Panc1 (cell line): ENCODE results near the gene CFP. TPM values are rescaled to one million over a fixed set of nuclear protein-coding genes. Genes with fewer than 3 reads are reported as not detected.

ENCODE experiments used
- ATAC-seq: fragments of 200-7000 bp; cut with Tn5 transposase; 2 replicates; pipeline ENCODE4 v1.9.1; 2020; ENCODE audit warnings: mild to moderate bottlenecking, moderate library complexity
- BruUV-seq: library from RNA; stranded (reverse); fragments of 400-500 nt; replicated peaks from 2 replicates; lab custom pipeline; 2021; lab: Mats Ljungman, UMichigan
- CTCF ChIA-PET: fragments of 300-600 bp; sonication (Branson Sonifier 250); formaldehyde crosslinking; loops from one replicate; lab custom pipeline; 2022; ENCODE audit warnings: antibody characterized with exemption; lab: Charles Lee
- POLR2A ChIA-PET: fragments of 300-600 bp; sonication (Branson Sonifier 250); formaldehyde crosslinking; loops from one replicate; lab custom pipeline; 2022; ENCODE audit warnings: antibody characterized with exemption; lab: Charles Lee
- DNase-seq: peaks from one replicate; pipeline ENCODE4 v3.0.0-alpha.2; 2010; ENCODE audit warnings: low read depth, low spot score
- H3K27ac ChIP-seq: 2 replicates; pipeline ENCODE4 v1.5.1; 2011; ENCODE audit warnings: mild to moderate bottlenecking, low read length, inconsistent platforms
- H3K27me3 ChIP-seq: fragments of 200-500 bp; sonication (Bioruptor generic); 2 replicates; pipeline ENCODE4 v1.6.0; 2014; ENCODE audit warnings: low read length, inconsistent platforms; ENCODE audit not compliant: control insufficient read depth, insufficient read depth
- H3K36me3 ChIP-seq: fragments of 200-500 bp; sonication (Bioruptor generic); 2 replicates; pipeline ENCODE4 v1.5.1; 2014; ENCODE audit warnings: inconsistent platforms, mild to moderate bottlenecking, low read length, moderate library complexity; ENCODE audit not compliant: control insufficient read depth, insufficient read depth
- H3K4me1 ChIP-seq: 2 replicates; pipeline ENCODE4 v1.5.1; 2011; ENCODE audit warnings: inconsistent platforms, mild to moderate bottlenecking, low read length, moderate library complexity; ENCODE audit not compliant: control insufficient read depth, insufficient read depth
- H3K4me3 ChIP-seq, 2 experiments: 2 replicates each; pipeline ENCODE4 v1.5.1; 2011 to 2012; ENCODE audit warnings: low read depth in 2 of 2, low read length in 2 of 2, mild to moderate bottlenecking in 2 of 2, inconsistent platforms in 1 of 2, moderate library complexity in 1 of 2
- H3K9me3 ChIP-seq: fragments of 200-500 bp; sonication (Bioruptor generic); 2 replicates; pipeline ENCODE4 v1.5.1; 2014; ENCODE audit warnings: low read depth, mild to moderate bottlenecking, inconsistent platforms, low read length, moderate library complexity; ENCODE audit not compliant: control insufficient read depth, insufficient read depth
- CTCF ChIP-seq: fragments of 450-650 bp; IDR thresholded peaks from 2 replicates; pipeline ENCODE4 v1.5.1; 2017; ENCODE audit warnings: mild to moderate bottlenecking
- POLR2AphosphoS5 ChIP-seq: IDR thresholded peaks from 2 replicates; pipeline ENCODE4 v1.6.1; 2012; ENCODE audit warnings: mild to moderate bottlenecking, low read depth, low read length, moderate library complexity
- REST ChIP-seq, 2 experiments: IDR thresholded peaks; 2 replicates each; pipeline ENCODE4 v1.6.1; 2011 to 2012; ENCODE audit warnings: low read depth in 2 of 2, control low read depth in 1 of 2, low read length in 1 of 2, mild to moderate bottlenecking in 1 of 2, moderate library complexity in 1 of 2; ENCODE audit not compliant: insufficient read depth in 1 of 2
- SIN3A ChIP-seq: IDR thresholded peaks from 2 replicates; pipeline ENCODE4 v1.6.1; 2012; ENCODE audit warnings: low read depth, mild to moderate bottlenecking, low read length, moderate library complexity, borderline replicate concordance; ENCODE audit not compliant: insufficient read depth
- TCF7L2 ChIP-seq: IDR thresholded peaks from 2 replicates; pipeline ENCODE4 v1.6.1; 2011; ENCODE audit warnings: mild to moderate bottlenecking, low read depth, low read length, inconsistent platforms
- in situ Hi-C: cut with HindIII; loops from 2 replicates; pipeline ENCODE4 v1.10.0; 2016; ENCODE audit warnings: low sequenced_read_pairs, low pct_unique_long_range_greater_than_20kb
- intact Hi-C: fragments of 100-400 bp; cut with micrococcal nuclease; formaldehyde crosslinking; loops from one replicate; pipeline ENCODE4 v1.10.0; 2022; ENCODE audit not compliant: unreplicated experiment
- total RNA-seq: library from RNA; stranded (reverse); gene quantifications from one replicate; pipeline ENCODE4 v1.2.1, GENCODE V29; 2021; ENCODE audit not compliant: unreplicated experiment

Gene CFP
- total RNA-seq, 1 experiment from 2014 or later, result 0.59 TPM

GRCh38 chrX:47608130-47608810 is 21.5 kb downstream of the CFP start:
- TF ChIP-seq SIN3A (no peak), TCF7L2 (no peak), REST (IDR thresholded peaks at IDR 0.05; ENCODE audit: insufficient read depth in 1 of 2, low read depth in 2 of 2, low read length in 1 of 2) (no peak), CTCF (no peak), POLR2AphosphoS5 (no peak)
- in situ Hi-C loops (no loop called here), intact Hi-C loops (no loop called here)
- Histone ChIP-seq H3K4me3 (no peak overlapping the region), H3K4me1 (no peaks in the 10 kb centered on the region), H3K27ac (no peak overlapping the region), H3K27me3 (no peaks in the 10 kb centered on the region), H3K9me3 (no peaks in the 10 kb centered on the region), H3K36me3 (no peaks in the 10 kb centered on the region)
- no peak for ATAC-seq
- BruUV-seq, result no TSS peak
- CTCF ChIA-PET, result no interaction called here
- DNase-seq, result no peak
- POLR2A ChIA-PET, result interaction anchor here (0.6 kb wide), 1 partner anchor 116 kb away, joined by 15 read pairs; no protein-coding TSS in a partner anchor

DNA sequence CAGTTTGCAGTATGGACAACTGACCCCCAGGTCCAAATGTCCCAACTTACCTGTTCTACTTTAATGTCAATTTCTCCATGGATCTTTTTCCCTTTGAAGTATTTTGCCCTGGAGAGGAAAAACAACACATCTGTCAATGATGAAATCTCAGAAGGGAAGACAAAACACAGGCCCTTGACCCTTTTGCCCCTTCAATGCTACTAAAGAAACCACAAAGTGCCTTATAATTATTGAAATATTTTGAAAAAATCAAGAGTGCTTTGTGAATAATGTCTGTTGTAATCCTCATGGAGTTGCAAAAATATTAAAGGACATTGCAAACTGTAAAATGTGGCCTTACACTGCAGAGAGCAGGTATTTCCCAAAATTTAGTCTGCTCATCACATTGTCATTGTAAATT is 22.6 kb downstream of the CFP start:
- H3K36me3 ChIP-seq, result no peaks in the 10 kb centered on the region
- DNase-seq (no peak), ATAC-seq (no peak)
- CTCF ChIA-PET, result no interaction called here
- in situ Hi-C loops (no loop called here), intact Hi-C loops (no loop called here)
- H3K27me3 ChIP-seq, result no peaks in the 10 kb centered on the region
- TF ChIP-seq TCF7L2 (no peak), REST (IDR thresholded peaks at IDR 0.05; ENCODE audit: insufficient read depth in 1 of 2, low read depth in 2 of 2, low read length in 1 of 2) (no peak), POLR2AphosphoS5 (no peak), SIN3A (no peak), CTCF (no peak)
- no peak overlapping the region for H3K27ac ChIP-seq
- no peak overlapping the region for H3K4me3 ChIP-seq
- no peaks in the 10 kb centered on the region for H3K9me3 ChIP-seq
- no peaks in the 10 kb centered on the region for H3K4me1 ChIP-seq
- POLR2A ChIA-PET, result no interaction called here
- BruUV-seq, result no TSS peak
